IPS DF 4.7 (cell line): ENCODE measurements around the gene PIGS.

Source experiments
- DNase-seq: peaks from one replicate; pipeline ENCODE4 v3.0.0-alpha.2; 2013; ENCODE audit warnings: low spot score; ENCODE audit errors: extremely low read depth

The PIGS gene

GRCh38 chr17:28508211-28508724 lies 63.1 kb downstream of the PIGS start:
- DNase-seq, result no peak

GRCh38 chr17:28507567-28508203 lies 63.6 kb downstream of the PIGS start:
- DNase-seq, result no peak

- DNase-seq, result no peak
Observed at GRCh38 chr17:28506763-28507487, 64.4 kb downstream of the PIGS start.

- no peak for DNase-seq
Observed at GRCh38 chr17:28505986-28506665, 65.2 kb downstream of the PIGS start, which contains the start of gene FOXN1. Gene FOXN1 (plus strand): TSS chr17:28506348. CDS start chr17:28523970, 17,622 bp downstream.

GRCh38 chr17:28503420-28503819 lies 67.9 kb downstream of the PIGS start:
- no peak for DNase-seq
